IPS-15b (cell line): ENCODE results near the gene ADGRF3.
"Not testable (repeated sequence)": the region's sequence is repeated elsewhere in the genome, so short reads cannot be mapped to it uniquely, and the experiment has no call there.

ENCODE experiments used
- H3K27me3 ChIP-seq: one replicate; pipeline ENCODE4 v1.6.1; 2013; ENCODE audit warnings: low read length; ENCODE audit not compliant: control insufficient read depth, insufficient read depth
- H3K36me3 ChIP-seq: one replicate; pipeline ENCODE4 v1.6.1; 2013; ENCODE audit warnings: low read length; ENCODE audit not compliant: control insufficient read depth, insufficient read depth
- H3K4me1 ChIP-seq: one replicate; pipeline ENCODE4 v1.6.1; 2013; ENCODE audit warnings: mild to moderate bottlenecking, low read length; ENCODE audit not compliant: control insufficient read depth, insufficient read depth
- H3K4me3 ChIP-seq: one replicate; pipeline ENCODE4 v1.5.1; 2013; ENCODE audit warnings: low read depth, low read length
- H3K9ac ChIP-seq: one replicate; pipeline ENCODE4 v1.6.1; 2013; ENCODE audit warnings: low read depth, mild to moderate bottlenecking, low read length
- H3K9me3 ChIP-seq: one replicate; pipeline ENCODE4 v1.6.1; 2013; ENCODE audit warnings: mild to moderate bottlenecking, low read length; ENCODE audit not compliant: control insufficient read depth, insufficient read depth

The ADGRF3 gene

GRCh38 chr2:26290001-26290400, 56.6 kb downstream of the ADGRF3 start:
- H3K4me1 ChIP-seq, result no peaks in the 10 kb centered on the region
- no peak overlapping the region for H3K9ac ChIP-seq
- no peaks in the 10 kb centered on the region for H3K36me3 ChIP-seq
- H3K27me3 ChIP-seq, result no peaks in the 10 kb centered on the region
- no peak overlapping the region for H3K4me3 ChIP-seq
- H3K9me3 ChIP-seq, result no peaks in the 10 kb centered on the region

- H3K36me3 ChIP-seq, result no peaks in the 10 kb centered on the region
- H3K9ac ChIP-seq, result no peak overlapping the region
- H3K4me3 ChIP-seq, result no peak overlapping the region
Observed at GRCh38 chr2:26285931-26286330, 60.7 kb downstream of the ADGRF3 start.

DNA sequence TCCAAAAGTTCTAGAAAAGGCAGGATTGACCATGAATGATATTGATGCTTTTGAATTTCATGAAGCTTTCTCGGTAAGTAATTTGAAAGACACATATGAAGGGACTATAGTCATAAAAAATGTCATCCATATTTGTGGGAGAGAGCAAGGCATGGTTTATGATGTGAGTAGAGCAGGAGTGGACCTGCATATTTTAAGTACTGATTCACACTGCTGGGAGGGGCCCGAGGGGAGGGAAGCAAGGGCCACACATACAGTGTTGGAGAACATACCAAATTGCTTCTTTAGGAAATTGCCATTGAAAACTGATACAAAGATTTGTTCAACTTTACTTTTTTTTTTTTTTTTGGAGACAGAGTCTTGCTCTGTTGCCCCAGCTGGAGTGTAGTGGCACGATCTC, 62.5 kb downstream of the ADGRF3 start:
- H3K27me3 ChIP-seq, result no peaks in the 10 kb centered on the region
- no peaks in the 10 kb centered on the region for H3K9me3 ChIP-seq
- no peak overlapping the region for H3K4me3 ChIP-seq
- no peaks in the 10 kb centered on the region for H3K4me1 ChIP-seq
- H3K36me3 ChIP-seq, result no peaks in the 10 kb centered on the region
- no peak overlapping the region for H3K9ac ChIP-seq

More at GRCh38 chr2:26285931-26286330, 60.7 kb downstream of the ADGRF3 start:
- Histone ChIP-seq H3K4me1 (no peaks in the 10 kb centered on the region), H3K27me3 (no peaks in the 10 kb centered on the region), H3K9me3 (no peaks in the 10 kb centered on the region)

- no peak overlapping the region for H3K4me3 ChIP-seq
- H3K9me3 ChIP-seq, result no peaks in the 10 kb centered on the region
- no peaks in the 10 kb centered on the region for H3K36me3 ChIP-seq
- no peaks in the 10 kb centered on the region for H3K4me1 ChIP-seq
- no peaks in the 10 kb centered on the region for H3K27me3 ChIP-seq
- no peak overlapping the region for H3K9ac ChIP-seq
Observed at GRCh38 chr2:26283606-26284005, 63.0 kb downstream of the ADGRF3 start.

GRCh38 chr2:26281226-26281625, 65.4 kb downstream of the ADGRF3 start:
- Histone ChIP-seq H3K4me3 (no peak overlapping the region), H3K27me3 (no peaks in the 10 kb centered on the region), H3K36me3 (no peaks in the 10 kb centered on the region), H3K4me1 (no peaks in the 10 kb centered on the region), H3K9me3 (no peaks in the 10 kb centered on the region), H3K9ac (no peak overlapping the region)

DNA sequence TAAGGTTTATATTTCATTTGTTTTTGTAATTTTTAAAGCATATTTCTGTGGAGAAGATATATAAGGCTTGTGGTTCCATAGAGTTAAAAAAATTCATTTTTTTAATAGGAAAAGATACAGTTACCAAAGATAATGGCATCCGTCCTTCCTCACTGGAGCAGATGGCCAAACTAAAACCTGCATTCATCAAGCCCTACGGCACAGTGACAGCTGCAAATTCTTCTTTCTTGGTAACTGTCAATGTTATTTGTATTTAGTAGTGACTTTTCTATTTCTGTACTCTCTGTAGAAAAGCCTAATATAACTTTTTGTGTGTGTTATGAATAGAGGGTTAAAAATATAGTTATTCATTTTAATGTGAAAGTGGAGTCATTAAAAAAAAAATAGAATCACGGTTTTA, 66.7 kb downstream of the ADGRF3 start:
- no peaks in the 10 kb centered on the region for H3K36me3 ChIP-seq
- H3K9me3 ChIP-seq, result no peaks in the 10 kb centered on the region
- H3K4me3 ChIP-seq, result no peak overlapping the region
- H3K9ac ChIP-seq, result no peak overlapping the region
- no peaks in the 10 kb centered on the region for H3K4me1 ChIP-seq
- H3K27me3 ChIP-seq, result no peaks in the 10 kb centered on the region

DNA sequence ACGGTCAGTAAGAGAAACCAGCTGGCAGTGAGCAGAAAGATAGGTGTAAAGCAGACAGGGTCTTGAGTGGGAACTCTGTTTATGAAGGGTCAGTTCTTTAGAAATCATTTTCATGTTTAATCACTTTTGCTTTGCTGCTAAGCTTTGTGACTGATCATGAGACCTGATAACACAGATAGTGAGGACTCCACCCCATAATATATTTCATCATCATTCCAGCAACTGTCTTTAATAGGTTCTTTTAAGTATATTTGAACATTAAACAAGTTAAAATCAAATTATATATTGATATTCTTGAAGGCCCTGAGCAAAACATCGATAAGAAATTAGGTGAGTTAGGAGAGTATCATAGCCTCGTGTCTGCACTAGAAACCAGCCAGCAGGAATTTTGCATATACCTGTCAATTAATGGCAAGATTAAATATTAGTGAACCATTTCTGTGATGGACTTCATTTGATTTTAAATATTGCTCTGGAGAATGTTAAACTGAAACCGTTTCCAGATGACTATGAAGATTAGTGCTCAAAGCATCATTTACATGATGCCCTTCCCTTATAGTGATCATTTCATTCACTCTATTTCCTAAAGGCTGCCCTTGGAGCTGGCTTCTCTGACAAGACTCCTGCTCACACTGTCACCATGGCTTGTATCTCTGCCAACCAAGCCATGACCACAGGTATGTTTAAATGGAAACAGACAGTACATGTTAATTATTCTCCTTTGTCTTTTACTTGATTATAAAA, 69.9 kb downstream of the ADGRF3 start:
- H3K36me3 ChIP-seq, result no peaks in the 10 kb centered on the region
- no peaks in the 10 kb centered on the region for H3K27me3 ChIP-seq
- no peaks in the 10 kb centered on the region for H3K9me3 ChIP-seq
- H3K9ac ChIP-seq, result no peak overlapping the region
- no peaks in the 10 kb centered on the region for H3K4me1 ChIP-seq
- no peak overlapping the region for H3K4me3 ChIP-seq

- no peak overlapping the region for H3K4me3 ChIP-seq
- H3K4me1 ChIP-seq, result no peaks in the 10 kb centered on the region
- H3K9me3 ChIP-seq, result no peaks in the 10 kb centered on the region
- H3K27me3 ChIP-seq, result no peaks in the 10 kb centered on the region
- no peaks in the 10 kb centered on the region for H3K36me3 ChIP-seq
- no peak overlapping the region for H3K9ac ChIP-seq
Observed at GRCh38 chr2:26274058-26274613, 72.5 kb downstream of the ADGRF3 start.

DNA sequence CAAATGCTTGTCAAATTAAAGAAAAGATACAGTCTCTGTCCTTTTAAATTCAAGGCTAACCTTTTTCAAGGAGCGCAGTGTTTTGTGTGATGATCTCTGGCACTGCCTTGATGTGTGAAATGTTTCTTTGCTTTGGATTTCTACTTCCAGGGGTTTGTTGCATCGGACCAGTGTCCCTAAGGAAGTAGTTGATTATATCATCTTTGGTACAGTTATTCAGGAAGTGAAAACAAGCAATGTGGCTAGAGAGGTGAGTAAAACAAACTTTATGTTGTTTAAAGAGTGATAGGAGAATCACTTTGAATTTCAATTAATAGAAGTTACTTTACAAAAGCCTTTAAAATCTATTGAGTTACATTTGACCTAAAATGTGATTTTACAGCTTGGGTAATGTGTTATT, 73.1 kb downstream of the ADGRF3 start:
- Histone ChIP-seq H3K9ac (no peak overlapping the region), H3K4me3 (no peak overlapping the region), H3K4me1 (no peaks in the 10 kb centered on the region), H3K9me3 (no peaks in the 10 kb centered on the region), H3K27me3 (no peaks in the 10 kb centered on the region), H3K36me3 (no peaks in the 10 kb centered on the region)

DNA sequence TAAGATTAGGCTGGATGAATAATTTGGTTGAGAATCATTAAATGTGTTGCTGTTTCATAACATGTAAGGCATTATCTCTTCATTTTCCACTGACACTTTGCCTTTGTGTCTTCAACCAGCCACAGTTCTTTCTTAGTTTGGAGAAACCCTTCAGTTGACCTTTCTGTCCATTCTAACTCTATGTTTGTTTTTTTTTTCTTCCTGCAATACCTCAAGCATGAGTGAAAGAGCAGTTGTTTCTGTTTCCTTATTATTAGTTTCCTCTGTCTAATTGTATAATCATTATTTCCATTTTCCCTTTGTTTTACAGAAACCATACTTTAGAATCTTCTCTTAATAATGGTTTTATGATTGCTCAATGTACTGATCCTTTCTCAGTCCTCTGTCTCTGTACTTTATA, 76.2 kb downstream of the ADGRF3 start:
- no peak overlapping the region for H3K4me3 ChIP-seq
- no peaks in the 10 kb centered on the region for H3K36me3 ChIP-seq
- H3K9me3 ChIP-seq, result no peaks in the 10 kb centered on the region
- H3K4me1 ChIP-seq, result no peaks in the 10 kb centered on the region
- no peaks in the 10 kb centered on the region for H3K27me3 ChIP-seq
- H3K9ac ChIP-seq, result no peak overlapping the region

DNA sequence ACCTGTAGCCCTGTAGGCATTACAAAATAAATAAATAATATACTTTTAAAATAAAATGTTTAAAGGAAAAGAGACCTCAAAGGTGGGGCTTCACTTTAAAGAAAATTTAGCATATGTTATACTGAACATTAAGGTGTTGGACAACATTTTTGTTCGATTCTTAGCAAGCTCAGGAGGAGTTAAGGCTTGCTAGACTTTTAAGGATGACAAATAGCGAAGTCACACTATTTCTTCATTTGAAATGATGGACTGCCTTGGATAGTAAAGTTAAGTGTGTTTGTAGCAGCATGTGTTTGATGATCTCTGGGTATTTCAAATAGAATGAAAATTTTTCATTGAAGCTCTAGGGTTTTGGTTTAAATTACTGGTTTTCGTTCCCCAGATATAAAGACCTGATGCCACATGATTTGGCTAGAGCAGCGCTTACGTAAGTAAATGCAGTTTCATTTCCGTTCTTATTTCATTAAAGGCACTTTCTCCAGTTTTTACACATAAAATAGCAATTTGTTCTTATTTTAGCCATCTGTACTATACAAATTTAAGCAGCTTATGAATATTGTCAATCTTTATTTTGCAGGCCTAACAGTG, 76.9 kb downstream of the ADGRF3 start:
- Histone ChIP-seq H3K4me1 (no peaks in the 10 kb centered on the region), H3K36me3 (no peaks in the 10 kb centered on the region), H3K9me3 (no peaks in the 10 kb centered on the region), H3K27me3 (no peaks in the 10 kb centered on the region), H3K9ac (no peak overlapping the region), H3K4me3 (no peak overlapping the region)

GRCh38 chr2:26268670-26269385, 77.8 kb downstream of the ADGRF3 start:
- not testable (repeated sequence) for H3K9me3 ChIP-seq, H3K36me3 ChIP-seq, H3K4me3 ChIP-seq, H3K27me3 ChIP-seq, H3K9ac ChIP-seq, H3K4me1 ChIP-seq
